Muscle layer of colon (tissue), 2 donors: ENCODE results near the gene ELAPOR1.
"Not testable (repeated sequence)": the region's sequence is repeated elsewhere in the genome, so short reads cannot be mapped to it uniquely, and the experiment has no call there.

Experiments
- H3K27ac ChIP-seq: one replicate; pipeline ENCODE4 v1.7.0; 2013; ENCODE audit warnings: low read depth, mild to moderate bottlenecking, low read length, moderate library complexity
- H3K27me3 ChIP-seq, 2 donors: one replicate each; pipeline ENCODE4 v1.7.0; 2013; ENCODE audit warnings: low read length in 2 of 2, mild to moderate bottlenecking in 2 of 2; ENCODE audit not compliant: insufficient read depth in 2 of 2, control insufficient read depth in 1 of 2
- H3K36me3 ChIP-seq: one replicate; pipeline ENCODE4 v1.7.0; 2013; ENCODE audit warnings: mild to moderate bottlenecking, low read length; ENCODE audit not compliant: insufficient read depth
- H3K4me1 ChIP-seq: one replicate; pipeline ENCODE4 v1.7.0; 2013; ENCODE audit warnings: mild to moderate bottlenecking, low read length; ENCODE audit not compliant: insufficient read depth
- H3K4me3 ChIP-seq, 2 donors: one replicate each; pipeline ENCODE4 v1.7.0; 2013; ENCODE audit warnings: low read length in 2 of 2, low read depth in 1 of 2, mild to moderate bottlenecking in 1 of 2, moderate library complexity in 1 of 2
- H3K9ac ChIP-seq: one replicate; pipeline ENCODE4 v1.7.0; 2013; ENCODE audit warnings: low read length
- H3K9me3 ChIP-seq: one replicate; pipeline ENCODE4 v1.7.0; 2013; ENCODE audit warnings: mild to moderate bottlenecking, low read length
- donor health status: abdominal sarcoma.
- donor health status: Adenocarcinoma of cecum.

ELAPOR1 gene

DNA sequence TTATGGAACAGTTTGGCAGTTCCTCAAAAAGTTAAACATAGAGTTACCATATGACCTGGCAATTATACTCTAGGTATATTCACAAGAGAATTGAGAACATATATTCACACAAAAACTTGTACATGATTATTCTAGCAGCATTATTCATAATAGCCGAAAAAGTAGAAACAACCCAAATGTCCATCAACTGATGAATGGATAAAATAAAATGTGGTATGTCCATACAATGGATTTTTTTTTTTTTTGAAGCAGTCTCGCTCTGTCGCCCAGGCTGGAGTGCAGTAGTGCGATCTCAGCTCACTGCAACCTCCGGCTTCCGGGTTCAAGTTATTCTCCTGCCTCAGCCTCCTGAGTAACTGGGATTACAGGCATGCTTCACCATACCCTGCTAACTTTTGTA, 28.8 kb downstream of the ELAPOR1 start:
- not testable (repeated sequence) for H3K9ac ChIP-seq, H3K27ac ChIP-seq, H3K36me3 ChIP-seq, H3K4me1 ChIP-seq, H3K27me3 ChIP-seq, H3K4me3 ChIP-seq, H3K9me3 ChIP-seq

DNA sequence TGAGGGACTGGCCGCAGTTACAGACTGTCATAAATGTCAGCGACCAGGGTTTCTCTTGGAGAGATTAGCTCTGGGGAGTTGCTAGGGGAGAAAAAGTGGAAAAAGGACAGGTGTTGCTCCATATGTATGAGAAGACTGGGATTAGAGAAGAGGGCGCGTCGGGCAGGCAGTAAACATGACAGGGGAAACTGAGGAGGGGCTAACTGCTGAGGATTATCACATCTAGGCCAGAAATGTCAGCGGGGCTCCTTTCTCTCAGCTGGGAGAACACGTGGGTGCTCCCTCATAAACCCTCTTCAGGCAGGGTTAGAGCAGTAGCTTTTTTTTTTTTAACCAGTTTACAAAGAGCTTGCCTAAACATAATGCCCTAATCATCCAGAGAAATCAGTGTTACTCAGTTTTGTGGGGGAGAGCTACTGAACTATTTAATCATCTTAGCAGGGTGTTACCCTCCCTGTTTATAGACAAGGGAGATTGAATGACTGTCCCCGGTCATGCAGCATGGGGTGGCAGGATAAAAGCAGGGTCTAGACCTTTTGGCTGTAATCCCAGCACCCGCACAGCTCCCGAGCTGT, 35.2 kb downstream of the ELAPOR1 start:
- no peaks in the 10 kb centered on the region for H3K27me3 ChIP-seq
- no peaks in the 10 kb centered on the region for H3K36me3 ChIP-seq
- H3K4me3 ChIP-seq: no peak overlapping the region
- no peak overlapping the region for H3K27ac ChIP-seq
- H3K4me1 ChIP-seq: no peaks in the 10 kb centered on the region
- no peaks in the 10 kb centered on the region for H3K9me3 ChIP-seq
- H3K9ac ChIP-seq: no peak overlapping the region

DNA sequence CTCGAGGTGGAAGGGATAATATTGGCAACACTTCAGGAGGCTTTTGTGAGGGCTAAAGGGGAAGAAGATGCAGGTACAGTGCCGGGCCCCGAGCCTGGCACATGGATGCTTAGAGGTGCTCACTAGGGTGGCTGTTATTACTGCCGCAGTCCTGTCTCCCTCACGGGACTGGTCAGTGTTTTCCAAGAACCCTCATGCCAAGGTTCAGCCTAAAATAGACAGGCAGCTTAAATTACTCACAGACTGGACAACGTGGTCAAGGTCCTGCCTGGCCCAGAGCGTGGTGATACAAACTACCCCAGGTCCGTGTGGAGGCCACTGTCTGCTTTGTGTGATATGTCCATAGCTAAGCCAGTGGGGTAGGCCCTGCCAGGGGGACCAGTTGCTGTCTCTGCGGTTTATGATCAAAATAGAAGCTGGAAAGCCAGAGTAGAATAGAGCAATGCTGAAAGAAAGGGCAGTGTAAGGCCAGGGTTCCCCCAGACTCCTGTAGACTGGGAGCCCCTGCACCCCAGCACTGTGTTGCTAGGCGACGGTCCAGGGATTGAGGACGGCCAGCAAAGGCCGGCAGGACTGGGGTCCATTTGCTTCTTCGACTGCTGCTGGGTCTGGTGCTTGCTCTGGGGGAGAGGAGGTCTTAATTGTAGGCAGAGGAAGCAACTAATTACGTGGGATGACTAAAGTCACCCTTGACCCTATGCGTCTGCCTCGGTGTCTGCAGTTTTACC, 36.1 kb downstream of the ELAPOR1 start:
- Histone ChIP-seq H3K27ac (no peak overlapping the region), H3K4me1 (no peaks in the 10 kb centered on the region), H3K27me3 (no peaks in the 10 kb centered on the region), H3K36me3 (no peaks in the 10 kb centered on the region), H3K9me3 (no peaks in the 10 kb centered on the region), H3K4me3 (no peak overlapping the region), H3K9ac (no peak overlapping the region)

DNA sequence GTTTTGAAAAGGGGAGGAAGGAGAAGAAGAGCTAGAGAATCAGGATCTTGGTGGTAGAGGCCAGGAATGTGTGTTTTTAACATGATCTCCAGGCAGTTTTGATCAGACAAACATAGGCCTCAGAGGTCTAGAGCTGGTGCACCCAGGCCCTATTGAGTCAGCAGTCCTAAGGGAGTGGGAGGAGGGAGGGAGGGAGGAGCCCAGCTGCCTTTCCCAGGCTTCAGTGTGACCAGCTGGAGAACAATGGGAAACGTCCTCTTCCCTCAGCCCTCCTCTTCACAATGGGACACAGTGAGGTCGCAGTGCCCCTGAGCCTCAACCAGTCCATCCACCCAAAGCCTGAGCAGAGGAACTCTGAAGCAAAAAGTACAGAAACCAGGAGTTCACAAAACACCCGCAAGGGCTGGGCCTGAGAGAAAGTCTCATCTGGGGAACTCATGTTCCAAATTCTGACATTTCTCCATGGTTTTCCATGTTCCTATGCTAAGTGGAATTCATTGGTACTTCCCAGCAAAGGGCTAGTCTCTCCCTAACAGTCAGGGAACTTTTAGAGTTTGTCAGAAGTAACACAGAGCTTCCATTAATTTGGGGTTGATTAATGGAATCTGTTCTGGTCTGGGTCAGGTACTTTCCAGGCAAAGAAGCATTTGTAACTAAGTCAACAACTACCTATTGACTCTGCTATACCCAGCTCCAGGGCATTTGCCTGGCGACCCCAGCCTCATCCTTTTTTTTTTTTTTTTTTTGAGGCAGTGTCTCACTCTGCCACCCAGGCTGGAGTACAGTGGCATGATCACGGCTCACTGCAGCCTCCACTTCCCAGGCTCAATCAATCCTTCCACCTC, 37.5 kb downstream of the ELAPOR1 start:
- no peaks in the 10 kb centered on the region for H3K9me3 ChIP-seq
- H3K4me1 ChIP-seq: no peaks in the 10 kb centered on the region
- H3K4me3 ChIP-seq: no peak overlapping the region
- H3K27me3 ChIP-seq: no peaks in the 10 kb centered on the region
- H3K9ac ChIP-seq: no peak overlapping the region
- no peaks in the 10 kb centered on the region for H3K36me3 ChIP-seq
- H3K27ac ChIP-seq: no peak overlapping the region

DNA sequence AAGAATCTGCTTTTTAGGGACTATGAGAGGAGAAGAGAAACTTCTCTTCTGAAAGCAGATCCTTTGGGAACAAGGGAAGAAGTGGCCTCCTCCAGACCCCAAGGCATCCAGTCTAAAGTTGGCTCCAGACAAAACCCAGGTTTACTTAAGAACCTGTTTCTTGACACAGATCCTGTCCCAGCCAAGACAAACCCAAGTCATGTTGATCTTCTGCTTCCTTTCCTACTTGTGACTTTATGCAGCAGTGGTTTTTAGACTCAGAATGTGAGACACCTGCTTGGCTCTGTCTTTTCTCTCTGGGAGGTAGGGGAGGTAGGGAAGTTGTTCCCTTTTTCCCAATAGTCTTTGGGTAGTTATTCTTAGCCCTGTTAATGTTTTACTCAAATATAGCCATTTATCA, 38.3 kb downstream of the ELAPOR1 start:
- no peak overlapping the region for H3K4me3 ChIP-seq
- H3K36me3 ChIP-seq: no peaks in the 10 kb centered on the region
- no peaks in the 10 kb centered on the region for H3K27me3 ChIP-seq
- H3K4me1 ChIP-seq: no peaks in the 10 kb centered on the region
- no peaks in the 10 kb centered on the region for H3K9me3 ChIP-seq
- no peak overlapping the region for H3K27ac ChIP-seq
- H3K9ac ChIP-seq: no peak overlapping the region

DNA sequence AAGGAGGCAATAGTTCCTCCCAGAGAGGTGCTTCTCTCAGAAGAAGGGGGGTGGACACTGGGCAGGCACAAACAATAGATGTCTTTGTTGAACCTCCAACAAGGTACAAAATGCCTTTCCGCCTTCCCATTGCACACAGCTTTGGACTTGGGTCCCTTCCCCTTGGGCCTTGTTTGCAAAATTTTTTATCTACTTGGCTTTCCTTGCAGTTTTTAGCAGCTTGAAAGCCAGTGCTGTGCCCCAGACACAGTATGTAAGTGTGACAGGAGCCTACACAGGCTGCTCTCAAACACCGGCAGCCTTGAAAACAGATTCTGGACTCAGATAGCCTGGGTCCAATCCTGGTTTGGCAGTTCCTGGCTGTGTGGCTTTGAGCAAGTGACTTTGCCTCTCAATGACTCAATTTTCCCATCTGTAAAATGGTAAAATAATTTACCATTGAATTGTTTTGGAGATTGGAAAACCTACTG, 43.0 kb downstream of the ELAPOR1 start:
- H3K36me3 ChIP-seq: no peaks in the 10 kb centered on the region
- no peak overlapping the region for H3K4me3 ChIP-seq
- H3K27ac ChIP-seq: no peak overlapping the region
- H3K9ac ChIP-seq: no peak overlapping the region
- no peaks in the 10 kb centered on the region for H3K9me3 ChIP-seq
- H3K27me3 ChIP-seq: no peaks in the 10 kb centered on the region
- H3K4me1 ChIP-seq: no peaks in the 10 kb centered on the region

DNA sequence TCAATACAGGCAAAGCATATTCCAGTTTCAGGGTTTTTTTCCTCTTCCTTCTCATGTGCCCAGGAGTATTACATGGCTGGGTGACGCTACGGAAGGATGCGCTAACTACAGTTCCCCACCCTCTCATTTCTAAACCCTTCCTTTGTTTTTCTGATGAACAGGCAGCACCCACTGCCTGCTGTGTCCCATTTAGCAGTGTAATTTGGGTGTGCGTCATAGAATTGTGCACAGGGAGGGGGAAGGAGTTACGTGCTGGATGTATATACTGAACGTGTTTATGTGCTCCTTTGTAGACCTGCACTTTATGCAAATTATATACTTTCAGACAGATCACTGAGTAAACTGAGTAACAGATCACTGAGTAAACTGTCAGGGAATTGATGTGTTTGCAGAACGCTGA, 44.5 kb downstream of the ELAPOR1 start:
- no peaks in the 10 kb centered on the region for H3K9me3 ChIP-seq
- H3K4me3 ChIP-seq: no peak overlapping the region
- no peaks in the 10 kb centered on the region for H3K27me3 ChIP-seq
- no peaks in the 10 kb centered on the region for H3K4me1 ChIP-seq
- no peaks in the 10 kb centered on the region for H3K36me3 ChIP-seq
- no peak overlapping the region for H3K9ac ChIP-seq
- H3K27ac ChIP-seq: no peak overlapping the region

DNA sequence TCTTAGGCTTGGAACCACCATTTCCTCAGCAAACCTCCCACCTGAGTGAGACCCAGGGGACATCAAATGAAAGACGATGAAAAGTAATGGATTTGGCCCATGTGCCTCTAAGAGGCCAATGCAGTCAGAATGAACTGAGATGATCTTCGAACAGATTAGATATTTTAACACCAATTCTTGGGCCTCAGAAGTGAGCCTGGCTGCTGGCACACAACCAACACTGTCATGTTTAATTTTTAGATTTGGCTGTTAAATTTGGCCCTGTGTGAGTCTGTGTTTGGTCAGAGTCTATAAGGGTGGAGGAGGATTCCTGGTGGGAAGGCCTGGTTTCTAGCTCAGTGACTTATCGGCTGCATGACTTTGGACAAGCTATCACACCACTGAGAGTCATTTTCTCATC, 45.4 kb downstream of the ELAPOR1 start:
- no peaks in the 10 kb centered on the region for H3K4me1 ChIP-seq
- H3K9ac ChIP-seq: no peak overlapping the region
- H3K27ac ChIP-seq: no peak overlapping the region
- H3K9me3 ChIP-seq: no peaks in the 10 kb centered on the region
- no peaks in the 10 kb centered on the region for H3K36me3 ChIP-seq
- H3K27me3 ChIP-seq: no peaks in the 10 kb centered on the region
- H3K4me3 ChIP-seq: no peak overlapping the region

DNA sequence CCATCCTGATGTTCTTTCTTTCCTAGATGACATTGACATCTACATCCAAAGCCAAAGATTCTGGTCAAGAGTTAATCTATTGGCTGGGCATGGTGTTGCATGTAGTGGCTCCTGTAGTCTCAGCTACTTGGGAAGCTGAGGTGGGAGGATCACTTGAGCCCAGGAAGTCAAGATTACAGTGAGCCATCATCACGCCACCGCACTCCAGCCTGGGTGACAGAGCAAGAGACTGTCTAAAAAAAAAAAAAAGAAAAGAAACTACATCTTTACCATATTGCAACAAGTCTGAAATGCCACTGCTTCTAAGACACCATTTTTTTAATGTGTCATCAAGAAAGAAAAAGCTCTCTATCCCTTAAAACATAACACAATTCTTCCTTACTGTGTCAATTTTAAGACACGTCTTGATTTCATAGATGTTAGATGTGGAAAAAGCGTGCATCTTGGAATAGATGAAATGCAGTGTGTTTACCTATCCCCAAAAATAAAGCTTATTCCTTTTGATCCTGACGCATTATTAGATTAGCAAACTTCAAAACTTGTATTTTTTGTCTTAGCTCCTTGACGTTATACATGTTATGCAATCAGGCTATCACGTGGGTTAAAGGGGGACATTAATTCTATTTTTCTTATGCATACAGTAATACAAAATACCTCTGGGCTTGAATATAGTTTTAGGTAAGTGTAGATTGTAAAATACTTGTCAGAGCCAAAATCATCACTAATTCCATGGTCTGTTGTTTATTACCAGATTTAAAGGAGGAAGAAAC, 46.3 kb downstream of the ELAPOR1 start:
- H3K27ac ChIP-seq: no peak overlapping the region
- no peak overlapping the region for H3K9ac ChIP-seq
- H3K27me3 ChIP-seq: no peaks in the 10 kb centered on the region
- no peaks in the 10 kb centered on the region for H3K36me3 ChIP-seq
- H3K9me3 ChIP-seq: no peaks in the 10 kb centered on the region
- no peak overlapping the region for H3K4me3 ChIP-seq
- H3K4me1 ChIP-seq: no peaks in the 10 kb centered on the region

DNA sequence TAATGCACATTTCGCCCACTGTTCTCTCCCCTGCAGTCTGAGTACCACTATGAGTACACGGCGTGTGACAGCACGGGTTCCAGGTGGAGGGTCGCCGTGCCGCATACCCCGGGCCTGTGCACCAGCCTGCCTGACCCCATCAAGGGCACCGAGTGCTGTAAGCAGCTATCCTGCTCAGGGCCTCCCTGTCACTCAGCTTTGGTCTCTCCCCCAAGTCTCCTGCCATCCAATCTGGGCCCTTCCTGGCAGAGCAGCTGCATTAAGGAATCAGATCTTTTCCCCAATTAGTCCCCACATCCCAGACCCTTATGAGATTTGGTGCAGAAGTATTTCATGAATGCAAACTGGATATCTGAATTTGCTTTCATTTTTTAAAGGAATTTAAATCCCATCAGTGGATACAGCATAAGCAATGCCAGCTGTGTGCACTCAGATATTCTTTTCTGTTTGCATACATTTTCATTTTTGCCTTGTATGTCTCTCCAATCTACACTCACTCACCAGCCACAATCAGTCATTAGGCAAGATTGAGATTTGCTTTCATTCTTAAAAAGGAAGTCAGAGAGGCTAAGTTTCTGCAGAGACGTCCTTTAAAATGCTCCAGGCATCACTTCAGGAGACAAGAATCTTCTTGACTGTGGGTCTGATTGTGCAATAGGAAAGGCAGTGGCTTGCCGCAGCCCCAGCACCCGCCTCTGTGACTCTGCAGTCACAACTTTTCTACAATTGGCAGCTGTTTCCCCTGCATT, 48.1 kb downstream of the ELAPOR1 start:
- H3K27me3 ChIP-seq: no peaks in the 10 kb centered on the region
- H3K9me3 ChIP-seq: no peaks in the 10 kb centered on the region
- no peak overlapping the region for H3K9ac ChIP-seq
- no peaks in the 10 kb centered on the region for H3K36me3 ChIP-seq
- no peaks in the 10 kb centered on the region for H3K4me1 ChIP-seq
- no peak overlapping the region for H3K27ac ChIP-seq
- H3K4me3 ChIP-seq: no peak overlapping the region
